Liver (tissue), 9 donors: ENCODE measurements around the gene NDUFS7. TPM values are rescaled to one million over a fixed set of nuclear protein-coding genes. Genes with fewer than 3 reads are reported as not detected.

Source experiments
- DNase-seq: peaks from one replicate; pipeline ENCODE4 v3.0.0-alpha.2; 2017; ENCODE audit warnings: low spot score
- H3K27ac ChIP-seq, 2 donors: one replicate each; pipeline ENCODE4 v1.7.0; 2013; ENCODE audit warnings: inconsistent platforms in 2 of 2, low read length in 2 of 2, control low read depth in 1 of 2, low read depth in 1 of 2, mild to moderate bottlenecking in 1 of 2
- H3K27me3 ChIP-seq, 4 donors: one replicate each; pipeline versions ENCODE4 v1.6.1 to v1.7.0; 2013; ENCODE audit warnings: low read length in 3 of 4, inconsistent platforms in 1 of 4, mild to moderate bottlenecking in 1 of 4, moderate library complexity in 1 of 4; ENCODE audit not compliant: control insufficient read depth in 4 of 4, insufficient read depth in 4 of 4
- H3K36me3 ChIP-seq, 4 donors: one replicate each; pipeline versions ENCODE4 v1.6.1 to v1.7.0; 2013; ENCODE audit warnings: low read length in 3 of 4, mild to moderate bottlenecking in 3 of 4, low read depth in 1 of 4, moderate library complexity in 1 of 4; ENCODE audit not compliant: control insufficient read depth in 4 of 4, insufficient read depth in 3 of 4
- H3K4me1 ChIP-seq, 4 donors: one replicate each; pipeline versions ENCODE4 v1.6.1 to v1.7.0; 2013; ENCODE audit warnings: low read length in 3 of 4, mild to moderate bottlenecking in 3 of 4, moderate library complexity in 1 of 4; ENCODE audit not compliant: control insufficient read depth in 4 of 4, insufficient read depth in 4 of 4
- H3K4me3 ChIP-seq, 3 donors: one replicate each; pipeline versions ENCODE4 v1.6.1 to v1.7.0; 2013; ENCODE audit warnings: low read length in 3 of 3, control low read depth in 1 of 3, low read depth in 1 of 3, mild to moderate bottlenecking in 1 of 3
- H3K9ac ChIP-seq, 2 donors: one replicate each; pipeline ENCODE4 v1.7.0; 2013; ENCODE audit warnings: low read length in 2 of 2, mild to moderate bottlenecking in 2 of 2, moderate library complexity in 2 of 2, control low read depth in 1 of 2, low read depth in 1 of 2
- H3K9me3 ChIP-seq, 4 donors: one replicate each; pipeline versions ENCODE4 v1.6.1 to v1.7.0; 2013; ENCODE audit warnings: low read length in 3 of 4; ENCODE audit not compliant: control insufficient read depth in 4 of 4
- ATF3 ChIP-seq: IDR thresholded peaks from 2 replicates; pipeline ENCODE4 v1.6.1; 2016; ENCODE audit warnings: antibody characterized with exemption
- EGR1 ChIP-seq, 2 donors: IDR thresholded peaks; 2 replicates each; pipeline ENCODE4 v1.6.1; 2016 to 2018; ENCODE audit warnings: antibody characterized with exemption in 2 of 2, low read depth in 2 of 2
- FOXA1 ChIP-seq: IDR thresholded peaks from 2 replicates; pipeline ENCODE4 v1.6.1; 2016; ENCODE audit warnings: antibody characterized with exemption
- FOXA2 ChIP-seq: IDR thresholded peaks from 2 replicates; pipeline ENCODE4 v1.6.1; 2016; ENCODE audit warnings: antibody characterized with exemption
- GABPA ChIP-seq, 2 donors: IDR thresholded peaks in 1 of 2; conservative IDR thresholded peaks in 1 of 2; 2 replicates each; pipeline ENCODE4 v1.6.1; 2016; ENCODE audit warnings: antibody characterized with exemption in 2 of 2, mild to moderate bottlenecking in 1 of 2, moderate library complexity in 1 of 2
- HNF4A ChIP-seq, 2 donors: conservative IDR thresholded peaks; 2 replicates each; pipeline ENCODE4 v1.6.1; 2016; ENCODE audit warnings: antibody characterized with exemption in 2 of 2, mild to moderate bottlenecking in 2 of 2
- HNF4G ChIP-seq: IDR thresholded peaks from 2 replicates; pipeline ENCODE4 v1.6.1; 2016; ENCODE audit warnings: antibody characterized with exemption
- JUND ChIP-seq, 2 donors: IDR thresholded peaks; 2 replicates each; pipeline ENCODE4 v1.6.1; 2016; ENCODE audit warnings: antibody characterized with exemption in 2 of 2
- MAX ChIP-seq: IDR thresholded peaks from 2 replicates; pipeline ENCODE4 v1.6.1; 2016; ENCODE audit warnings: antibody characterized with exemption
- NR2F2 ChIP-seq: IDR thresholded peaks from 2 replicates; pipeline ENCODE4 v1.6.1; 2016; ENCODE audit warnings: antibody characterized with exemption
- RAD21 ChIP-seq, 2 donors: IDR thresholded peaks; 2 replicates each; pipeline ENCODE4 v1.6.1; 2016; ENCODE audit warnings: antibody characterized with exemption in 2 of 2, mild to moderate bottlenecking in 2 of 2
- REST ChIP-seq: IDR thresholded peaks from 2 replicates; pipeline ENCODE4 v1.6.1; 2016; ENCODE audit warnings: antibody characterized with exemption, mild to moderate bottlenecking
- RXRA ChIP-seq, 2 donors: IDR thresholded peaks; 2 replicates each; pipeline ENCODE4 v1.6.1; 2017 to 2018; ENCODE audit warnings: antibody characterized with exemption in 2 of 2, mild to moderate bottlenecking in 1 of 2
- SP1 ChIP-seq: IDR thresholded peaks from 2 replicates; pipeline ENCODE4 v1.6.1; 2018; ENCODE audit warnings: antibody characterized with exemption, mild to moderate bottlenecking
- TAF1 ChIP-seq: conservative IDR thresholded peaks from 2 replicates; pipeline ENCODE4 v1.6.1; 2016; ENCODE audit warnings: antibody characterized with exemption, mild to moderate bottlenecking
- YY1 ChIP-seq: IDR thresholded peaks from 2 replicates; pipeline ENCODE4 v1.6.1; 2016; ENCODE audit warnings: antibody characterized with exemption, mild to moderate bottlenecking
- WGBS: extraction: QIAGEN DNeasy Blood & Tissue Kit; methylation state at CpG from one replicate; pipeline ENCODE4 v1.1.7; 2013; 5-methylcytosine and 5-hydroxymethylcytosine counted together
- polyA plus RNA-seq, 2 donors: library from polyadenylated mRNA; stranded (reverse) in 1 of 2; unstranded in 1 of 2; fragments of 200-250 nt in 1 of 2; fragments of >200 nt in 1 of 2; fragmentation: Nextera tagmentation in 1 of 2; extraction: Ambion mirVana in 1 of 2; gene quantifications; one replicate each; pipeline versions ENCODE4 v1.2.1 to v1.2.3, GENCODE V29; 2013 to 2015
- total RNA-seq, 2 donors: library from RNA; depleted of rRNA; stranded (reverse); fragments of >200 nt; gene quantifications; one replicate each; pipeline ENCODE4 v1.2.3, GENCODE V29; 2014
- TF ChIP-seq, protein P1 (sequence below): fragments of 150-350 bp; IDR thresholded peaks from 2 replicates; pipeline ENCODE4 v1.5.1; 2017; ENCODE audit warnings: improper control_type of control experiment, low read depth, low read length; ENCODE audit not compliant: missing input control
- TF ChIP-seq, protein P2 (sequence below): IDR thresholded peaks from 2 replicates; pipeline ENCODE4 v1.6.1; 2016; ENCODE audit warnings: antibody characterized with exemption
- donor health status: healthy.
- donor health status: healthy.
- donor health status: healthy.
- donor health status: healthy.
- donor health status: healthy.

The NDUFS7 gene
- total and polyA plus RNA-seq, 4 donors: 54.4 to 185 (median 128) TPM

GRCh38 chr19:1369214-1369805 lies 14.4 kb upstream of the NDUFS7 start:
- H3K36me3 ChIP-seq: peaks cover 12 to 44% (median 22%) of the 10 kb centered on the region in 4 donors
- no peaks in the 10 kb centered on the region for H3K9me3 ChIP-seq
- H3K27me3 ChIP-seq: no peaks in the 10 kb centered on the region
- TF ChIP-seq YY1 (no peak), JUND (IDR thresholded peaks at IDR 0.05) (no peak), HNF4A (conservative IDR thresholded peaks at IDR 0.05) (no peak), HNF4G (no peak), RXRA (IDR thresholded peaks at IDR 0.05) (no peak), EGR1 (IDR thresholded peaks at IDR 0.05; ENCODE audit: low read depth in 2 of 2) (no peak), FOXA2 (no peak), REST (no peak), FOXA1 (no peak), RAD21 (IDR thresholded peaks at IDR 0.05) (no peak), ATF3 (no peak), GABPA (IDR thresholded peaks at IDR 0.05 in 1 of 2, conservative IDR thresholded peaks at IDR 0.05 in 1 of 2) (no peak), MAX (no peak), NR2F2 (no peak), SP1 (no peak), TAF1 (no peak)
- TF ChIP-seq, protein P1, sequence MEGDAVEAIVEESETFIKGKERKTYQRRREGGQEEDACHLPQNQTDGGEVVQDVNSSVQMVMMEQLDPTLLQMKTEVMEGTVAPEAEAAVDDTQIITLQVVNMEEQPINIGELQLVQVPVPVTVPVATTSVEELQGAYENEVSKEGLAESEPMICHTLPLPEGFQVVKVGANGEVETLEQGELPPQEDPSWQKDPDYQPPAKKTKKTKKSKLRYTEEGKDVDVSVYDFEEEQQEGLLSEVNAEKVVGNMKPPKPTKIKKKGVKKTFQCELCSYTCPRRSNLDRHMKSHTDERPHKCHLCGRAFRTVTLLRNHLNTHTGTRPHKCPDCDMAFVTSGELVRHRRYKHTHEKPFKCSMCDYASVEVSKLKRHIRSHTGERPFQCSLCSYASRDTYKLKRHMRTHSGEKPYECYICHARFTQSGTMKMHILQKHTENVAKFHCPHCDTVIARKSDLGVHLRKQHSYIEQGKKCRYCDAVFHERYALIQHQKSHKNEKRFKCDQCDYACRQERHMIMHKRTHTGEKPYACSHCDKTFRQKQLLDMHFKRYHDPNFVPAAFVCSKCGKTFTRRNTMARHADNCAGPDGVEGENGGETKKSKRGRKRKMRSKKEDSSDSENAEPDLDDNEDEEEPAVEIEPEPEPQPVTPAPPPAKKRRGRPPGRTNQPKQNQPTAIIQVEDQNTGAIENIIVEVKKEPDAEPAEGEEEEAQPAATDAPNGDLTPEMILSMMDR: no peak
- TF ChIP-seq, protein P2, sequence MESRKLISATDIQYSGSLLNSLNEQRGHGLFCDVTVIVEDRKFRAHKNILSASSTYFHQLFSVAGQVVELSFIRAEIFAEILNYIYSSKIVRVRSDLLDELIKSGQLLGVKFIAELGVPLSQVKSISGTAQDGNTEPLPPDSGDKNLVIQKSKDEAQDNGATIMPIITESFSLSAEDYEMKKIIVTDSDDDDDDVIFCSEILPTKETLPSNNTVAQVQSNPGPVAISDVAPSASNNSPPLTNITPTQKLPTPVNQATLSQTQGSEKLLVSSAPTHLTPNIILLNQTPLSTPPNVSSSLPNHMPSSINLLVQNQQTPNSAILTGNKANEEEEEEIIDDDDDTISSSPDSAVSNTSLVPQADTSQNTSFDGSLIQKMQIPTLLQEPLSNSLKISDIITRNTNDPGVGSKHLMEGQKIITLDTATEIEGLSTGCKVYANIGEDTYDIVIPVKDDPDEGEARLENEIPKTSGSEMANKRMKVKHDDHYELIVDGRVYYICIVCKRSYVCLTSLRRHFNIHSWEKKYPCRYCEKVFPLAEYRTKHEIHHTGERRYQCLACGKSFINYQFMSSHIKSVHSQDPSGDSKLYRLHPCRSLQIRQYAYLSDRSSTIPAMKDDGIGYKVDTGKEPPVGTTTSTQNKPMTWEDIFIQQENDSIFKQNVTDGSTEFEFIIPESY: no peak
- DNase-seq: no peak
- H3K27ac ChIP-seq: no peak overlapping the region
- peaks cover 8 to 18% (median 16%) of the 10 kb centered on the region in 4 donors for H3K4me1 ChIP-seq
- 98% methylated on average over 18 of the region's 18 CpGs for WGBS
- no peak overlapping the region for H3K4me3 ChIP-seq
- no peak overlapping the region for H3K9ac ChIP-seq
